Measurements from ENCODE around the gene AKT1S1.
"Not testable (repeated sequence)": the region's sequence is repeated elsewhere in the genome, so short reads cannot be mapped to it uniquely, and the experiment has no call there.

AKT1S1 gene

DNA sequence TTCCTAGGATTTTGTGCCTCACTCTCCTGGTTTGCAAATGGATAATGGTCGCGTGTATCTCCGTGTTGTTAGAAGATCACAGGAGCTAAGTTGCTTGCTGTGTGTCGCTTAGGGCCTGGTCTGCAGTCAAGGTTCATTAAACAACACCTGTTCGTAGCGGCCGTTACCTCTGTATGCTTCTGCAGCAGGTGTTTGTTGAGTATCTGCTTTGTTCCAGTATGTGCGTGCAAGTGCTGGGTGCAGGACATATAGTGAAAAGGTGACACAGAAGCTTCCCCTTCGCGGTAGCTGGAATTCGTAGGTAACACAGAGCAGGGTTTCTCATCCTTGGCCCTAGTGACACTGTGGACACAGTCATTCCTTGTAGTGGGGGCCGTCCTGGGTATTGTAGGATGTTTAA is 53.7 kb downstream of the AKT1S1 start:
- H3K4me1 ChIP-seq (ENCODE audit: control insufficient read depth in 1 of 2, insufficient read depth in 2 of 2, low read length in 2 of 2) = peaks cover 7 to 11% of the 10 kb centered on the region in 2 donors
- H3K27me3 ChIP-seq (ENCODE audit: low read depth, low read length) = no peaks in the 10 kb centered on the region
- no peaks in the 10 kb centered on the region for H3K9me3 ChIP-seq (ENCODE audit: control insufficient read depth in 1 of 2, low read length in 2 of 2)
- H3K27ac ChIP-seq (ENCODE audit: low read length) = no peak overlapping the region
- H3K36me3 ChIP-seq (ENCODE audit: control insufficient read depth in 1 of 2, insufficient read depth in 2 of 2, low read length in 2 of 2) = peaks cover 22 to 23% of the 10 kb centered on the region in 2 donors
- H3K4me3 ChIP-seq (ENCODE audit: low read depth in 1 of 2, low read length in 2 of 2) = no peak overlapping the region

DNA sequence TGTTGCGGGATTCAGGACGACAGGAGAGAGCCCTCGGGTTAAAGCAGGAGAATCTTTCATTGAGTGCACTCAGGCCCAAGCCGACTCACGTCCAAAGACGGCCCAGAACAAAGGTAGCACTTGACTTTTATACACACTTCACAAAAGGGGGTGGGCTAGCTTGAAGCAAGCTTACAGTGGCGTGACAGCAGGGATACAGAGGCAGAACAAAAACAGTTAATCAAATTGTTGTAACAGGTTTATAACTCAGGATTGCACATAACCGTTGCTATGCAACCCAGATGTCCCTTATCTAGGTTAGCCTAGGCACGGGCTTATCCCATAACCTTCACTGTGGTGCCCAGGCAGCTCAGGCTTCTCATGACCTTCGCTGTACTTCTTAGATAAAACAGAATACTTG is 57.0 kb downstream of the AKT1S1 start:
- Histone ChIP-seq H3K27ac (ENCODE audit: low read length) (no peak overlapping the region), H3K36me3 (ENCODE audit: control insufficient read depth in 1 of 2, insufficient read depth in 2 of 2, low read length in 2 of 2) (peaks cover 11 to 28% of the 10 kb centered on the region in 2 donors), H3K4me3 (ENCODE audit: low read depth in 1 of 2, low read length in 2 of 2) (no peak overlapping the region), H3K9me3 (ENCODE audit: control insufficient read depth in 1 of 2, low read length in 2 of 2) (no peaks in the 10 kb centered on the region), H3K4me1 (ENCODE audit: control insufficient read depth in 1 of 2, insufficient read depth in 2 of 2, low read length in 2 of 2) (peaks cover 7 to 11% of the 10 kb centered on the region in 2 donors), H3K27me3 (ENCODE audit: low read depth, low read length) (no peaks in the 10 kb centered on the region)

DNA sequence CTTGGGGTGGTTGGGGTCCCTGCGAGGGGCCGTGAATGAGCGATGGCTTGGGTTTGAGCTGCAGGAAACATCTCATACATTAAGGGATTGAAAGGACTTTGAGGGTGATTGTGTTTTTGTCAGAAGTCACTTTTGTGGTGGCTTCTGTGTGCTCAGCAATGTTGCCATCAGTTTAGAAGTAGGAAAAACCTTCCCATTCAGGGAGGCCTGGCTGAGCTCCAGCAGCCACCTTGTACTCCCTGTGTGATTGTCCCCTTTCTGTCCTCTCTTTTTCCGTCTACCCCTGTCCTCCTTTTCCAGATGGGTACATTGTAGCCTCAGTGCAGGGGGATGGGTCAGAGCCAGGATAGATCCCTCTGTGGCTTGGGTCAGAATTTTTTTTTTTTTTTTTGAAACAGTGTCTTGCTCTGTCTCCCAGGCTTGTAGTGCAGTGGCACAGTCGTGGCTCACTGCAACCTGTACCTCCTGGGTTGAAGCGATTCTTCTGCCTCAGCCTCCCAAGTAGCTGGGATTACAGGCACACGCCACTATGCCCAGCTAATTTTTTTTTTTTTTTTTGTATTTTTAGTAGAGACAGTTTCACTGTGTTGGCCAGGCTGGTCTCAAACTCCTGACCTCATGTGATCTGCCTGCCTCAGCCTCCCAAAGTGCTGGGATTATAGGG is 57.6 kb downstream of the AKT1S1 start:
- peak overlapping the region; percentile 89 to 99 for H3K4me3 ChIP-seq (ENCODE audit: low read depth in 1 of 2, low read length in 2 of 2)
- H3K4me1 ChIP-seq (ENCODE audit: control insufficient read depth in 1 of 2, insufficient read depth in 2 of 2, low read length in 2 of 2) = peaks cover 7 to 11% of the 10 kb centered on the region in 2 donors
- peak overlapping the region; percentile 96 for H3K27ac ChIP-seq (ENCODE audit: low read length)
- peaks cover 11 to 28% of the 10 kb centered on the region in 2 donors for H3K36me3 ChIP-seq (ENCODE audit: control insufficient read depth in 1 of 2, insufficient read depth in 2 of 2, low read length in 2 of 2)
- not testable (repeated sequence) for H3K27me3 ChIP-seq (ENCODE audit: low read depth, low read length); H3K9me3 ChIP-seq (ENCODE audit: control insufficient read depth in 1 of 2, low read length in 2 of 2)

Measured in muscle layer of duodenum (tissue), 2 donors.